NCI-H2029 treated with DMSO at 0.1 percent for 48 hours (cell line): Measurements from ENCODE around the gene SPIN1.

Source experiments
- DNase-seq: peaks from one replicate; lab custom pipeline; 2025; lab: John Stamatoyannopoulos, UW

The SPIN1 gene

GRCh38 chr9:88388886-88389605, 802 bp downstream of the SPIN1 start:
- no peak for DNase-seq

- DNase-seq: no peak
Measured at GRCh38 chr9:88390371-88390990, 2.2 kb downstream of the SPIN1 start.

- DNase-seq: no peak
Measured at GRCh38 chr9:88391236-88391635, 3.0 kb downstream of the SPIN1 start.

DNA sequence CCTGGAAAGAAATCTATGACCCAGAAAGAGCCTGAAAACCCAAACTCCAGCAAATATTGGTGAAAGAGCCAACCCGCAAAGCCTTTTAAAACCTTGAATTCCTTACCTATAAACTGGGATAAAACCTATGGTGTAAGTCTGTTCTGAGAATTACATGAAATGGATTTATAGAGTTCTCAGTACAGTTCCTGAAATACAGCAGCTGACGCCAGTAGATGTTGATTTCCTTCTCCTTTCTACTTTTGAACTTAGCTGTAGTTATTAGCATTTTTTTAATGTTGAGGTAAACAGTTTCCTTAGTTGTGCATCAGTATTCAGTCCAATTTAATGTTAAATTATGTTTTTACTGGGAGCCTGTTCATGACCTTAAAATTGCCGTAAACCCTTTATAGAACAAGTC, 3.7 kb downstream of the SPIN1 start:
- no peak for DNase-seq

DNA sequence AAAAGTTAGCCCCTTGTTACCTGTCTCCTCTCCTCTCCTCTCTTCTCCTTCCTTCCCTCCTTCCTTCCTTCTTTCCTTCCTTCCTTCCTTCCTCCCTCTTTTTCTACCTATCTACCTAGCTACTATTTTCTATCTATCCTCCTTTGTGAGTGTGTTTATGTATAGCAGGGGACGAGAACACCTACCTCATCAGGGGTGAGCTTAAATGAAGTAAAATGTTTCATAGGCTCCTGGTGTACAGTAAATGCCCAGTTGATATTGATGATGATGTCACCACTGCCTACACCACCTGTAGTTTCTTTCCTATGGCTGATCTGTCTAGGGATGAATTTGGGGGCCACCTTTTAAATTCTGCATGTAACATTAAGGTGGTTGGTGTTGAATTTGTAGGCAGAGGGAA, 4.3 kb downstream of the SPIN1 start:
- no peak for DNase-seq

- DNase-seq: no peak
Measured at GRCh38 chr9:88396836-88397577, 8.8 kb downstream of the SPIN1 start.

- no peak for DNase-seq
Measured at GRCh38 chr9:88398016-88398415, 9.8 kb downstream of the SPIN1 start.

- no peak for DNase-seq
Measured at GRCh38 chr9:88399966-88400365, 11.7 kb downstream of the SPIN1 start.

GRCh38 chr9:88403340-88403739, 15.1 kb downstream of the SPIN1 start:
- no peak for DNase-seq

GRCh38 chr9:88406051-88406450, 17.8 kb downstream of the SPIN1 start:
- no peak for DNase-seq

GRCh38 chr9:88411471-88411870, 23.2 kb downstream of the SPIN1 start:
- no peak for DNase-seq

DNA sequence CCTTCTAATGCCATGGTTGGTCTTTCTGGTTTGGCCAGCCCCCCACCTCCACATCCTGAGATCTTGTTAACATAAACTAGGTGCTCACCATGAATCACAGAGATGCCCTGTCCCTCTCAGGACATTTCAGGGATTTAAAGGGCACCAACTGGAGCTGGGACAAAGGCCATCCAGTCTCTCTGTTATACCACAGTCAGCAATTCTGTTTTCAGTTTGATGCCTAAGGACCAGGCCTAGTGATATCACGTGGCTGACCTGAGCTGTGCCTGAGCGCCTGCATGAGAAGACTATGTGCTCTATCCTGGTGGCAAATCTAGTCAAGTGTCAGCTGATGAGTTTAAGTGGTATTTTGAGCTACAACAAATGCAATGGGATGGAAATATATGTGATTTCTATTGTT, 26.1 kb downstream of the SPIN1 start:
- no peak for DNase-seq

DNA sequence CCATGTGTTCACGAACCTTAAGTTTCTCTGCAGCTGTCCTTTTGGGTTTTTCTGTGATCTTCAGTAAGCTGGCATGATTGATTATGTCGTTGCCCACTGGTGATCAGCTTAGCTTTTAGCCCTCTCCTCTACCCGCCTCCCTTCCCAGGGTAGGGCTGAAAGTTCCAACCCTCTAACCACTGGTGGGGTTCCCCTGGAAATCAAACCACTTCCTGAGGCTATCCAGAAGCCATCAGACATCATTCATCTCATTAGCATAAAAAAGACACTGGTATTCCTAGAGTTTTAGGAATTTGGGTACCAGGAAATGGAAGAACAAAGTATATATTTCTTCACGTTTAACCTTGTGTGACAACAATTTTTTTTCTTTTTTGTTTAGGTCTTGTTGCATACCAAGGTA, 29.8 kb downstream of the SPIN1 start:
- DNase-seq: no peak

DNA sequence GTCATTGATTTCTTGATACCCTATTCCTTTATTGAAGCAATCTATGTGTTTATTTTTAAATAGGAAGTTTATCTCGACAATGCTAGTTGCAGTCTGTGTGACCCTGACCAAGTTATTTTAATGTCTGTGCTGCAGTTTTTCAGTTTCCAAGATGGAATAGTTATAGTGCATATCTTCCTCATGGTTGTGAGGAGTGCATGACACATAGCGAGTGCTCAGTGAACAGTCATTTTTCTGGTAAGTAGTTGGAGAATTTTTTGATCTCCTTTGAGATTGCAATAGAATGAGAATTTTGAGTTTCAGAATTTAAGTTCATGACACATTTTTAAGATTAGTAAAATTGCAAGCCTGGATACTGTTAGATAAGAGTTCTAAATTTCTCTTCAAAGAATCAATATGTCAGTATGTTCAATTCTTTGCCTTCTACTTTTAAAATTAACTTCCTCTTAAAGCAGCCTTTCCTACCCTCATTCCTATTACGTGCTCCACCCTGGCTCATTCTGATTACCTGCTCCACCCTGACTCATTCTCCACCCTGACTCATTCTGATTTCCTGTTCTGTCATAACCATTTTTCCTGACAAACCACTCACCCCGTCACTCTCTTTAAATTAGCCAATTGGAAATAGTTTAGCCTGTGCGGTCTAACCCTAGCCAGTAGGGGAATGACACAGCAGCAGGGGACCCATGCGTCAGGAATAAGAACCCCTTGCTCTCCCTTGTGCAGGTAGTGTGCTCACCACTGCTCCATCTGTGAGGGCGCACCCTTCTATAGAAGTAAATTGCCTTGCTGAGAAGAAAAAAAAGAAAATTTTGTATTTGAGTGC, 30.7 kb downstream of the SPIN1 start:
- DNase-seq: no peak

DNA sequence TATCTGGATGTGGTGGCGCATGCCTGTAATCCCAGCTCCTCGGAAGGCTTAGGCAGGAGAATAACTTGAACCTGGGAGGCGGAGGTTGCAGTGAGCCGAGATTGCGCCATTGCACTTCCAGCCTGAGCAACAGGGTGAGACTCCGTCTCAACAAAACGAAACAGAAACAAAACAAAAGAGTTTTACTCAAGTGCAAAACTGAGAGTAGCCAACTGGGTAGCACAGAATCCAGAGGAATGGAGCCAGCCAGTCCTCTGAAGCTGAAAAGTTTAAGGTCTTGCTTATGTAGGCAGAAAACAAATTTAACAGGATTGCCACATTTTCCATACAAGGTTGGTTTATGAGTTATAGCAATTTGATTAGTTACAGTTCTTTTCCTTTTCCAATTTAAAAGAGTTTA, 32.0 kb downstream of the SPIN1 start:
- DNase-seq: no peak

GRCh38 chr9:88421348-88421747, 33.1 kb downstream of the SPIN1 start:
- no peak for DNase-seq

- DNase-seq: no peak
Measured at GRCh38 chr9:88425538-88425950, 37.3 kb downstream of the SPIN1 start.

GRCh38 chr9:88426651-88427050, 38.4 kb downstream of the SPIN1 start:
- DNase-seq: no peak

- DNase-seq: no peak
Measured at GRCh38 chr9:88429595-88430430, 41.6 kb downstream of the SPIN1 start.

DNA sequence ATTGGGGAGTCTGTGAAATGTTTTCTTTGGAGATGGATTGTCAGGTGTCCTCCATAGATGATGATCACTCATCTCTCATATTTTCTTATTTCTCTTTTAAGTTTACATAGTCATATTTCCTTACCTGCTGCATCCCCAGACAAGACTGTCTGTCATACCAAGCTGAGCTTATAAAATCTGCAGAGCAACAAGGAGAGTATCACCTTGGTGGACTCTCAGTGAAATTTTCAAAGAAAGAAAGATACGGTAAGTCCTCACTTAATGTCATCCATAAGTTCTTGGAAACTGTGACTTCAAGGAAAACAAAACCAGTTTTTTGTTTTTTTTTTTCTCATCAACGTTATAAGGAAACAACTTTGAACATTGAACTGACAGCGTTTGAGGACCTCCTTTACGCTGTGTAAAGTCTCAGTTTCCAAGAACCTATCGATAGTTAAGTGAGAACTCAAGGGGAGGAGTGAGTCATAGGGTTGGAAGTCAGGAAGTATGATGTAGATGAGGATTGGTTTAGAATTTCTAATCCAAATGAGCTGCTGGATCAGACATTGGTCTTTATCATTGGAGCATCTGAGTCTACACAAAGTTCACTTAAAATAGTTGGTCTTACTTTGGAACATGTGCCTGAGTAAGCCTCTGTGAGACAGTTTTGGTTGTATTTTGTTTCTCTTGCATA, 45.5 kb downstream of the SPIN1 start:
- DNase-seq: no peak

GRCh38 chr9:88435336-88435735, 47.1 kb downstream of the SPIN1 start:
- no peak for DNase-seq
